T-helper 1 cell treated with Interleukin-12 subunit alpha and Interleukin-12 subunit beta and Interleukin-4 antibody, amounts not matched to agents 30 ng/mL and 1 ng/mL, for 36 hours (primary cell): ENCODE measurements around the gene TMEM170B. TPM values are rescaled to one million over a fixed set of nuclear protein-coding genes. Genes with fewer than 3 reads are reported as not detected.
"Not testable (repeated sequence)": the region's sequence is repeated elsewhere in the genome, so short reads cannot be mapped to it uniquely, and the experiment has no call there.

Source experiments
- intact Hi-C: fragments of 100-400 bp; cut with micrococcal nuclease; formaldehyde crosslinking; loops from one replicate; pipeline ENCODE4 v1.15.1; 2024
- total RNA-seq: library from RNA; stranded (reverse); gene quantifications from 2 replicates; pipeline ENCODE4 v1.2.3, GENCODE V29; 2022

The TMEM170B gene
- total RNA-seq, 1 donor from 2014 or later: 0.32 TPM

- intact Hi-C loops: no loop called here
Observed at GRCh38 chr6:11527274-11527870, 10.2 kb upstream of the TMEM170B start.

GRCh38 chr6:11528996-11529395 lies 8.6 kb upstream of the TMEM170B start:
- intact Hi-C loops: no loop called here

GRCh38 chr6:11532097-11532496 lies 5.5 kb upstream of the TMEM170B start:
- intact Hi-C loops: no loop called here

- intact Hi-C loops: no loop called here
Observed at GRCh38 chr6:11534561-11534960, 3.0 kb upstream of the TMEM170B start.

- intact Hi-C loops: loop anchor here (2.0 to 5.0 kb wide), 5 partner anchors 153 to 1134 kb away; partner anchors contain the start of gene TMEM14B
Observed at GRCh38 chr6:11535801-11536230, 1.7 kb upstream of the TMEM170B start.

GRCh38 chr6:11536795-11537194 lies 754 bp upstream of the TMEM170B start:
- intact Hi-C loops: loop anchor here (1.0 to 5.0 kb wide), 12 partner anchors 154 to 1134 kb away; partner anchors contain the start of genes C6orf52, MAK, NEDD9 and PAK1IP1

GRCh38 chr6:11538052-11538818 lies 686 bp downstream of the TMEM170B start:
- intact Hi-C loops: loop anchor here (2.0 to 5.0 kb wide), 4 partner anchors 37 to 1136 kb away; no protein-coding TSS in a partner anchor

GRCh38 chr6:11538819-11539468 lies 1.4 kb downstream of the TMEM170B start:
- intact Hi-C loops: loop anchor here (2.0 to 5.0 kb wide), 4 partner anchors 36 to 1137 kb away; no protein-coding TSS in a partner anchor

- intact Hi-C loops: no loop called here
Observed at GRCh38 chr6:11542863-11543262, 5.3 kb downstream of the TMEM170B start.

GRCh38 chr6:11543919-11544518 lies 6.5 kb downstream of the TMEM170B start:
- intact Hi-C loops: no loop called here

GRCh38 chr6:11547846-11548245 lies 10.3 kb downstream of the TMEM170B start:
- intact Hi-C loops: not testable (repeated sequence)

- intact Hi-C loops: not testable (repeated sequence)
Observed at GRCh38 chr6:11548578-11548977, 11.0 kb downstream of the TMEM170B start.

- intact Hi-C loops: no loop called here
Observed at GRCh38 chr6:11551053-11551452, 13.5 kb downstream of the TMEM170B start.

- intact Hi-C loops: no loop called here
Observed at GRCh38 chr6:11552442-11552841, 14.9 kb downstream of the TMEM170B start.

GRCh38 chr6:11553824-11554223 lies 16.3 kb downstream of the TMEM170B start:
- intact Hi-C loops: no loop called here

GRCh38 chr6:11556309-11556708 lies 18.8 kb downstream of the TMEM170B start:
- intact Hi-C loops: no loop called here

GRCh38 chr6:11563793-11564192 lies 26.2 kb downstream of the TMEM170B start:
- intact Hi-C loops: no loop called here

GRCh38 chr6:11566609-11567008 lies 29.1 kb downstream of the TMEM170B start:
- intact Hi-C loops: no loop called here

- intact Hi-C loops: loop anchor here (10.0 kb wide), 1 partner anchor 1096 kb away; no protein-coding TSS in a partner anchor
Observed at GRCh38 chr6:11571073-11571472, 33.5 kb downstream of the TMEM170B start.

- intact Hi-C loops: loop anchor here (1.0 to 10.0 kb wide), 7 partner anchors 37 to 1101 kb away; no protein-coding TSS in a partner anchor
Observed at GRCh38 chr6:11575408-11576033, 38.0 kb downstream of the TMEM170B start.
